Suppressor macrophage treated with lipopolysaccharide for 4 hours (primary cell): ENCODE results near the gene TCFL5.
A peak's percentile ranks its signal among the peaks of the same experiment; 100 is the strongest.

Experiments
- DNase-seq: peaks from one replicate; pipeline ENCODE4 v3.0.0-alpha.2; 2020

TCFL5 gene

DNA sequence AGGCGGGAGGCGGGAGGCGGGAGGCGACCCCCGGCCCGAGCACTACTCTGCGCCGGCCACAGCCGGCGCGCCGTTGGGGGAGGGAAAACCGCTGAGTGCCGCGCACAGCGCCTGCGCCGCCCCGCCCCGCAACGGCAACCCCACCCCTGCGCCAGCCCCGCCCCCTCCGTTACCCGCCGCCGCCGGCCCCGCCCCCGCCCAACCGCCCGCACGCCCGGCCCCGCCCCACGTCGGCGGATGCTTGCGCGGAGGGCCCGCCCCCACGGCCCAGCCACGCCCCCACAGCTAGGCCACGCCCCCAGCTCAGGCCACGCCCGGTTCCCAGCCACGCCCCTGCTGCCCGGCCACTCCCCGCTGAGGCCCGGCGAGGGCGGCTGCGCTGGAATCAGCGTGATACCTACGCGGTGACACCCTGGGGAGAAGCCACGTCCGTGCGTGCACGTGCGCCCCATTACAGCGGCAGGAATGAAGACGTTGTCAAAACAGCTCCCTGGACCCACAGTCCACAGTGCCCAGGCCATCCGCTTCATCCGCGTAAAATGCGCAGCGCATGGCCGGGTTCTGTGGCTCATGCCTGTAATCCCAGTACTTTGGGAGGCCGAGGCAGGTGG is at the start of gene TCFL5:
Gene TCFL5 (minus strand): TSS at position 97 of the 611 bp plus-strand sequence. CDS start 152 bp downstream, outside the sequence.
- DNase-seq = peak; percentile 96

DNA sequence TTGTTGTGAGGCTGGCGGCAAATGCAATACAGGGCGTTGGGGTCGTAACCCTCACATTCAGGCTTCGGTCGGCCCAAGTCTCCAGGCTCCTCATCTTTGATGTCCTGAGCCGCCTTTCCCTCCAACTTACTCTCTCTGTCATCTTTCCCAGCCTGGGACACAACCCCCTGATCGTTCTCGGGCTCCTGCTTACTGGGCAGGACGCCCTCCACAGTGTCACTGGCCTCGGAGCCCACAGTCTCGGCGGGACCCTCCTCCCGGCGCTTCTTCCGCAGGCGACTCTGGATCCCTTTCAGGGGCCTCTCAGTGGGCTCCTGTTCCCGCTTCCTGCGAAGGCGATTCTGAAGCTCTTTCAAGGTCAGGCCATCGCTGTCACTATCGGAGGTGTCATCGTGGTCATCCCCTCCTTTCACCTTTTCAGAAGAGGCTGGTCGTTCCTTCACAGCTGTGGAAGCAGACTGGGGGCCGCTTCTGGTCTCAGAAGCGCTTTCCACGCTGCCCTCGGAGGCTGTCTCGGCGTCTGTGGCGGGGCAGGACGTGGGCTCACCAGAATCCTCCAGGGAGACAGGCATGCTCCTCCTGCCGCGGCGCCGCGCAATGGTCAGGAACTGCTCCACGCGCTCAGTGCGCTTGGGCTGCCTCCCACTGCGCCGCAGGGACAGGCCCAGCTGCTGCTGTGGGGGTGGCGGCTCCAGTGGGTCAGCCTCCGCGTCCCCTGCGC is 49.3 kb upstream of the TCFL5 start:
- no peak for DNase-seq

DNA sequence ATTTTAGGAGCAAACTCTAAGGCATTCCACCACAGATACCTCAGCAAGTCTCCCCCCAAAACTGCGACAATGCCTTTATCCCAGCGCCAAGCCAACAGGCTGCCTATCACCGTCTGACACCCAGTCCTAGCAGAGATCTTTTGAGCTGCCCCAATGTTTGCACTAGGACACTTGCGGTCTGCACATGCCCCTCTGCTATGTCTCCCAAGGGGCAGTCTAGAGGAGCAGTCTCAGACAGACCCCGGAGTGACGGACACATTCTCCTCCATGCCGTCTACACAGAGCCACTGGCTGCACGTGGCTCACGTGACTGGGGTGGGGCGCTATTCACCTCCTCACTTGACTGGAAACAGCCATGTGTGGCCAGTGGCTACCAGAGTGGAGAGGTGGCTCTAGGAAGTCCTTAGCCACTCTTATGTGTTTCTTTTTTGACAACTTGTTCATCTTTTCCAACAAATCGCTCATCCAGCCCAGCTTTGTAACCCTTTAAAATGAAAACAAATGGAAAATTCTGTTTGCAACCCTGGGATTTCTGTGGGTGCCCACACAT is 48.7 kb upstream of the TCFL5 start:
- no peak for DNase-seq

DNA sequence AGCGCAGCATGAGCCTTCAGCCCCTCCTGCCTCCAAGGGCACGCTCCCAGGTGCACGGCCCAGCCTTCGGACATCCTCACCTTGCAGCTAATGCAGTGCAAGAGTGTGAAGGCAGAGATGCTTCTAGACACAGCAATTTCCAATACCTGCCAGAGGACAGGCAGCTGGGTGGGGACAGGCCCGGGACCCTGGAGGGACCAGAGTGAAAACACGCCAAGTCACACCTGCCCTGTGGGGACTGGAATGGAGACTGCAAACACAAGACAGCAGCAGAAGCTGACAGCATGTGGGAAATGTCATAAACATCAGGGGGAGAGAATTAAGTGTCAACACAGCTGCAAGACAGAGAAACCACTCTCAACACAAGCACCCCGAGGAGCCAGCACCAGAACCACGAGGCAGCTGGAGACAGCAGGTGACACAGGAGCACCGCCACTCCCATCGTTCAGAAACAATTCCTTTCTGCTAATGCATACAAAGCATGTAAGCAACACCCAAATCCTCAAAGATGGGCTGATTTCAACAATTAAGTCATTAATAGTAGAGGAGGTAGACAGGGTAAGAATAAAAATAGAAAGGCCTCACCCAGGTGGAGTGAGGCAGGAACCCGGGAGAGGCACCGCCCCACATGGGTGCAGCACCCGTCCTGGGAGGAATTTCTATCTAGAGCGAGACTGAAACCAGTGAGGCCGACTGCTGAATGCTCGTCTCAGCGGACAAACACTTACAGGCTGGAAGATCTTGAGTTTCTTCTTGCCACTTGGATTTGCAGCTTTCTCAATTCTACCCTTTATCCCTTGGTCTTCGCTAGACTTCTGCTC is 47.6 kb upstream of the TCFL5 start:
- DNase-seq = no peak

DNA sequence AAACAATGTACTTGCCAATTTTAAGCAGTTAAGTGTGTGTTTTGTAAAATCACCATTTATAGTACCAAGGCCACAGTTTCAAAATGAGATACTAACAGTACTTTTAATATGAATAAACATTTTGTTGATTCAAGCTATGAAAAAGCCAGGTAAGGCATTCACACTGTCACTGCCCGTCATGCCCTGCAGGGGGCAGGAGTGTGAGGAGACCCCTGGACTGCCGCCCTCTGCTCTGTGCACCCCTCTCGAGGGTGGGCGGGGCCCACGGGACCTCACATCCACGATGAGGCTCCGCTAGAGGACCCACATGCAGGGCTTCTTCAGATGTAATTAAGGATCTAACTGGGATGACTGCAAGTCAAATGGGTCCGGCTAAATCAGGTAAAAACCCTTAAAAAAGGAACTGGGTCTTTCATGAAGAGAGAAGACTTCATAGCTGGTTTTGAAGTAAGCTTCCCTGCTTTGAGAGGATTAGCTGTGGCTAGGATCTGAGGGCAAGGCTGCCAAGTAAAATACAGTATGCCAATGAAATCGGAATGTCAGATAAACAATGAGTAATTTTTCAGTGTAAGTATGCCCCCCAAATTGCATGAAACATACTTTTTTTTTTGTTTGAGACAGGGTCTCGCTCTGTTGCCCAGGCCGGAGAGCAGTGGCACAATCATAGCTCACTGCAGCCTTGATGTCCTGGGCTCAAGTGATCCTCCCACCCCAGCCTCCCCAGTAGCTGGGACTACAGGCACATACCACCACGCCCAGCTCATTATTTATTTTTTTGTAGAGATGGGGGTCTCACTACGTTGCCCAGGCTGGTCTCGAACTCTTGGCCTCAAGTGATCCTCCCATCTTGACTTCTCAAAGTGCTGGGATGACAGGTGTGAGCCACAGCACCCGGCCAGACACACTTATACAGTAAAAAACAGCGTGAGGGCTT is 46.0 kb upstream of the TCFL5 start:
- peak; percentile 12 for DNase-seq

DNA sequence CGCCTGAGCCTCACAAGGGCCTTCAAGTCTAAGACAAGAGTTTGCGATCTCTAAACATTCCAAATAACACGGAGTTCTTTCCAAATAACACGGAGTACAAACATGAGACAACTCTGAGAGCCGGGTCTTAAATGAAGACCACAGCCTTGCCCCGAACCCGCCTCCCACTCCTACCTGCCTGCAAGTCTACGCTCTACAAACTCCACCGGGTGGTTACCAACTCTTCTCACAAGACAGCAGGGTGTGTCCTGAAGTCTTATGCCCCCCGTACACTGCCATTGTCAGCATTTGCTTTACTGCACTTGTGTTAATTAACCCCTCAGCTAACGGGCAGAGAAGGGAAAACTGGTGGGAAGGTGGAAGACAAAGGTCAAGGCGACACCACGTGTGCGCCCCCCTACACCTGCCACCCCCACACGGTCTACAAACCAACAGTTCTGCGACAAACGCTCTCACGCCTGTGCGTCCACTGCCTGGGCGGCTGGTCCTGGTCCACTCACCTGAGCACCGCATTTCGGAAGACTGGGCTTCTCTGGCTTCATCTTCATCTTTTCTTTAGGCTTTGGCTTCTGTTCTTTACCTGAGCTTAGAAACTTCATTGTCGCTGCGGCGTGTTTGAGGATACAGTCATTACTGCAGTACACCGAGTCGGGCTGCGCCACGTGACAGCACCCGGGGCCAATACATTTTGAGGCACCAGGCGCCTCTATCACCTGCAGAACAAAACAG is 45.2 kb upstream of the TCFL5 start:
- DNase-seq = no peak

DNA sequence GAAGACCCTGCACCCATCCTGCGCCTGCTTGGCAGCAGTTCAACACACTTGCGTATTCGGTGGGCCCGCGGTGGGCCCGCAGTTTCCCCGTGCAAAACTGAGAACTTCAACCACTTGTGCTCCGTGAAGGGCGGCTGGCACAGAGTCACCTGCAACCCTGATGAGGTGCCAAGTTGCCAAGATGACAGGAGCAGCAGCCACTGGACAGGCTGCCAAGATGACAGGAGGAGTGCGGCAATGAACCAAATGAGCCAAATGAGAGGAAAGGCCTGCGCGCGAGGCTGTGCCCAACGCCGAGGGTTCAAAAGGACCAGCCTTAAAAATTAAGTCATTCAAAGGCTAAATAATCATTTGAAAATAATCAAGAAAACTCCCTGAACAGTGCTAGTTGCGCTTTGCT is 44.6 kb upstream of the TCFL5 start:
- DNase-seq = no peak

DNA sequence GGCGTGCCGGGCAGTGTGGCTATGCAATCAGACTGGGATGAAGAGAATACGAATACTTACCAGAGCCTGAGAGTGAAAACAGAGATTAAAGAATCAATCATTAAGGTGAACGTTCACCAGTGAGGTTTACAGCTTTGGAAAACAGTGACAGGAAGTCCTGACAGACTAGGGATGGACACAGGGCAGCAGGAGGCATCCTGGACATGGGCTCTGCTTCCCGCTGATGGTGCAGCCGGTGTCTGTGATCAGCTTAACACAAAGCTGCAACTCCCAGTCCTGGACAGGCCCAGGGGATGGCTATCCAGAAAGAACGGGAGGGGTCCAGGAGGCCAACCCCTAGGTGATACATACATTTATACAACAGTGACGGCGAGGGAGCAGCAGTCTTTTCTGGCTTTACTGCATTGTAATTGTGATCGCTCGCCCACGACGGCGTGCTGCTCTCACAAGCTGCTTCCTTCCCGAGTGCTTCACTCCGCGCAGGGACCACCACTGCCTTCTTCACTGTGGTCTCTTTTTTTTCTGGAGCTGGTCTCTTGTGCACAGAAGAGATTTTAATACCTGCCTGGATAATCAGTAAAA is 44.0 kb upstream of the TCFL5 start:
- no peak for DNase-seq

DNA sequence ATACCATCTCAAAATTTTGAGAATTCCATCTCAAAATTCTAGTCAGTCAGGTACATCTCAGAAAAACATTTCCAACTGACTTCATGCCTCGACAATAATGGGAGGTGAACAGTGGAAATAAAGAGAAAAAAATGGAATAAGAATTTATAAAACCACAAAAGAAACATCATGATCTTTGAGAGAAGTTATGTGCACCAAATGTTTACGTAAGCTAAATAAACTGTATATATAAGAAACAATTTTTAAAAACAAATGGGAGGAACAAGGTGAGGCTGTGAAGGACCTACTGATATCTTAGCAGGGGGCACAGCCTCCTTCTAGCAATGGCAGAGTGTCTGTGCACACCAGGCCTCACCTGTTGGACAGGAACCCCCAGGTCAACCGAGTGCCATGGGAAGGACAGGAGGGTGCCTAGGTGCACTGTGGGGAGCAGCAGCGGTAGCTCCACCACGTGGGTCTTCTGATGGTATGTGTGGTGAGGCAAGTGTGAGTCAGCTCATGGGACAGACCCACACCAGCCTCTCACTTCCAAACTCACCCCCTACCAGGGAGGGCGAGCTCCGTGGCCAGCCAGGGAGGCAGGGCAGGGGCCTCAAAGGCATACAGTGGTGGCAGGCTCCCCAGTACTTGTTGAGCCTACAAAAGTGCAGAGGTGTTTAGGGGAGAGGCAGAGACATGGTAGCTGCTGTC is 41.4 kb upstream of the TCFL5 start:
- DNase-seq = no peak

DNA sequence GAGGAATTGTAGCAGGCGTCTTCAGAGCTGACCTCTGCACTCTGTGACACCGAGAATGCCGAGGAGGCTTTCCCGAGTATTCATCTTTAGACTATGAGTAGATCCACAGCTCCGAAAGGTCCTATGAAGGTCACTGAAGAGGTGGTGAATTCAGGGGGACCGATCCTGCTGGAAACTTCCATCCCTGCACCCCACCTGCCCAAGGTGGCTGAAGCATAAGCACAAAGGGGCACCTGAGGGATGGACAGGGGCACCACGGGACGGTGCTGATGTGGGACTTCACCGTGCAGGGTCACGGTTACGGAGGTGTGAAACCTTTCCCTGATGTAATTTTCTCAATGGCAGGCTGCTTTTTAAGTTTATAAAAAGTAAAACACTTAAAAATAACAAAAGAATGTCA is 40.3 kb upstream of the TCFL5 start:
- no peak for DNase-seq

DNA sequence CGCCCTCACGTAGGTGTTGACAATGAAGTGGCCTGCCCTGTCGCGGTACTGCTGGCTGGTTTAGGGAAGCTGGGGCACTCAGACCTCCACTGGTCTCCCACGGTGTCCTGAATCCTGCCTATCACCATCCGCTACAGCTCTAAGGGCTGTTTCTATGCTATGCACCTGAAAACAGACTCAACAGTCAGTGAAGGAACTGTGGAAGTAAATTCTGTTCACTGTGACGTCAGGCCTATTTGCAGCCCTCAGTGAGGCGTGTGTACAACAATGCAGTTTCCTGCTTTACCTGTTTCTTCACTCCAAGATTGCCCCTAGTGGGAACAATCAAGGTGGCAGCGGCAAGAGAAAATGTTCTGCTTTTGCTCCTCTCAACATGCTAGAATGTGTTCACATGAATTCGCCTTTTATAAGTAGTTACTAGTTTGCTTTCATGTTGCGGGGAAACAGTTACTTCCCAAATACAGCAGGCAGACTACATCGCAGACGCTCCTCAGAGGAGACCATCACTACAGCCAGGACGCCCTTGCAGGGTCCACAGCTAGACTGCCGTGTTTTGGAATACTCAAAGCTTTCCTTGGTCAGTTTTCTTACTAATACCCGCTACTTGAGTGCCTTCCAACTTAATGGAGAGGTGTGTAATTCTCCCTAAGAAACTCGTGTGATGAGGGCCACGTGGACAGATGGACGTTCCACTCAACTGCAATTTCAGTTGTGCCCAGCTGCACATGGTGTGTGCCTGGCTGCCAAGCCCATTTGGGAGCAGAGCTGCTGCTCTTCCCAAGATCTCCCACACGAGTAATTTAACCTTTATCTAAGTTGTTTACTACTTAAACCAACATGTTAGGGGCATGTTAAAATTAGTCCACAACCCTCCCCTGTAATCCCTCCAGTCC is 39.3 kb upstream of the TCFL5 start:
- DNase-seq = no peak

DNA sequence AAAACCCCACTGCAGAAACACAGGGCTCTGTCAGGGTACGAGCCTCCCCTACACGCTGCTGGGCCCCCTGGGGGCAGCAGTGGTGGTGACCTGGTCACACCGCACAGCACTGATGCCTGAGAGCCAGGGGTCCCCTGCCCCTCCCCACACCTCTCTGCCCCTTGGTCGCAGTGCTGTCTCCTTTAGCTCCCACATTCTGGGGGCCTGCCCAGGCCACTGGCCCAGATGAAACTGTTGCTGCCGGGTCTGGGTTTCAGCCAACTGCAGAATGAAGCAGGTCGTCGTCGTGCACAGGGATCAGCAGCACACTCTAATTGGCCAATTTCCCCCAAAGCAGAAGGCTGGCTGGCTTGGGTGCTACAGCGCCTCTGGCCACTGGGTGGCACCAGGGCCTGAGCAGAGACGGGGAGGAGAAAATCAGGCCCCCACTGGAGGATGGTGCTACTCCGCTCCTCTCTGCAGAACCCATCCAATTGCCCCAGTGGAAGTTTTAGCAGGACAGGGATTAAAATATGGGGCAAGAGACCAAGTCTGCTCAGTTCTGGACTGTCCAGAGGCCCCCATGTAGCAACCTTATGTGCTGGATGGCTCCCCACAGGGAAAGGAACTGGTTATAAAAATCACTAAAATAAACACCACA is 38.5 kb upstream of the TCFL5 start:
- DNase-seq = peak; percentile 64

DNA sequence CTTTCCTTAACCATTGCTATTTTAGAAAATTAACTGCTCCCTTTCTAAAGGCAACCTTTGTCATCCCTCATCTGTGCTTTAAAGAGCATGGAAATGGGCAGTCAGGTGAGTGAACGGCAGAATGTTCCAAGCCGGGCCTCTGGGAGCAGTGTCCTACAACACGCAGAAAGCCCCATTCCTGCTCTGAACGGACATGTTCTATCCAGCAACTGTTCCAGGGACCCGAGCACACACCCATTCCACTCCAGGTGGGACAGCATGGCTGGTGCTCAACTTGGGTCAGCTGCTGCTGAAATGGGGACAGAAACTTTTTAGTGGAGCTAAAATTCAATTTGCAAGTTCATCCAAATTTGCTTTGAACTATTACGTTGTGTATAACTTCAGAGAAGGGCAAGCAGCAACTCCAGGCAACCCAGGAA is 38.0 kb upstream of the TCFL5 start:
- DNase-seq = no peak

DNA sequence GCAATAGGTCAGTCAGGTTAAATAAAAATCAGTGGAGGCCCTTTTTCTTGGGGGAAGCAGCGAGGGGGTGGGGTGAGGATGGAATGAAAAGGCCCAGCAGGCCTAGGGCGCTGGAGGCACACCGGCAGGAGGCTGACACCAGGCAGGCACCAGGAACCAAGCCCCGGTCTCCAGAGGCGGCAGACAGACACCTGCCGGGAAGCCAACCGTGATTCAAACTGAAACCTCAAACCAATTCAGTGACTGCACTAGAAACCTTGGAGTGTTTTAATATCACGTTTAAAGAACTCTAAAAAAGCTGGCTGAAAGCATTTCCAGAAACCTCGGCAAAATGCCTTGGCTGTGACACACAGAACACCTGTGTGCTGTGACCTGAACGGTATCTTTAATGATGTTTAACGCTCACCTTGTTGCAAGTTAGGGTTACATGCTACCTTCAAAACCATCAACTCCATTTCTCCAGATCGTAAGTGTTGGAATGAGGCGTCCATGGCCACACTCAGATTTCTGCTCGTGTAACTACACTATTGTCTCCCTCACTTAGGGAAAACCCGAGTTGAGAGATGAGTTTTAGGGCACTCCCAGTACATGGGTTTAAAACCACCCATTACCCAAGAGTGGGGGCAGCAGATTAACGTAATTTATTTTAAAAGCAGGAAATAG is 37.5 kb upstream of the TCFL5 start:
- DNase-seq = no peak

DNA sequence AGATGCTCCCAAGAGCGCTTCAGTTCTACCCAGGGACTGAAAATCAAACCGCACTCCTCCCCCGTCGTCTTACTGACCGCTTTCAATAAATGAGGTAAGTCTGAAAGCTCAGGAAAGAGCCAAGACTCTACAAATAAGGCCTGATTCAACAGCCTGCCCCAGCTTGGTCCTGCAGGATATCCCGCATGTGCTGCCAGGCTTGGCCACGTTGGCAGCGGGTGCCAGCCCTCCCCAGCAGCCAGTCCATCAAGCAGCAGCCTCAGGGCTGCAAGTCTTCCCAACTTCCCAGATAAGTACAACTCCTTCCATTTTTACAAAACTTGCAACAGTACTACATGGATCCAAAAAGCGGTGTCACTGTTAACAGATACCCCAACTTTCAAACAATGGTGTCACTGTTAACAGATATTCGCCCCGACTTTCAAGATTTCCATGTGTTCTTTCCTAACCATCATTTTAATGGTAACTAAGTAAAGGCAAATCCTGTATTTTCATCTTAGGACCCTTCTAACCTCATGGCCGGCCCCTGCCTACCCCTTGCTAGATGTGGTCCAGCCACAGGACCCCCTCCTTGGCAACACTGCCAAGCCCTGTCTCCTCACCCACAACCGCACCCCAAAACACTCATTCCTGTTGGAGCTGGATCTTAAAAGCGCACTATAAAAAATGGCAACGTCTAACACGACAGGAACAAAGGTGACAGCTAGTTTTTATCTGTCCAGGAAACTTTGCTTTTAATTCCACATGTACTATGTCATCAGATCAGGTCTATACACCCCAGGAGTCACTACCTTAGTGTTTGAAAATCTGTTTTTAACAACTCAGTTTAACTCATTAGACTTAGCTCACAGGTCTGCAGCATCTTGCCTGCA is 36.7 kb upstream of the TCFL5 start:
- DNase-seq = no peak

DNA sequence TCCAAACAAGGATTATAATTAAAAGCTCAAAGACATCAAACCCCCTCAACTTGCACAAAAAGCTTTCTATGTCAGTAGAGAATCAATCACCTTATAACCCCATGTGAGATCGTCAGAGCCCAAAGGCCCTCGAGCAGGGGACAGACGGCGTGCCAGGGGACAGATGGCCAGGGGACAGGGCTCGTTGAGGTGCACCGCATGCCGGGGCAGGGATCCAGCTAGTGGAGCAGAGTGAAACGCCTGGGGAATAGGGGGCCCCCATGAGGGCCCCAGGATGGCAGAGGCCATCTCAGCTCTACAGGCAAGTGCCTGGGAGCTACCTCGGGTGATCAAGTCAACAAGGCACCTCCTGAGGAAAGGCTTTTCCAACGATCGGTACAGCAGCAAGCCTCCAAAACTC is 36.0 kb upstream of the TCFL5 start:
- no peak for DNase-seq

DNA sequence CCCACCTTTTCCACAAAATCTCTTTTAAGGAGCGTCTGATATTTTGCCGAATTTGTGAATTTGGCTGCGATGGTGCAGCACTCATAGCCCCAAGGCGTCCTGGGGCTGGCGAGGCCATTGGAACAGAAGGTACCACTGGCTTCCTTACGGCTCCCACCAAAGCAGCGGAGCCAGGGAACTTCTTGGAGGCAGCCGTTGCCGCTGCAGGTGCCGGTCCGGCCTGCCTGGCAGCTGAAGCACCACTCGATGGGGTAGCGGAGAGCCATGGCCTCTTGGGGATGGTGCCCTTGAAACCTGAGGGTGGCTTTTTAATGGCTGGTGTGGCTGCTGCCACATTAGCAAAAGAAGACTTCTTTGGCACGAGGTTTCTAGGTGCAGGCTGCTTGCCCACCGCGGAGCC is 34.9 kb upstream of the TCFL5 start:
- DNase-seq = no peak

DNA sequence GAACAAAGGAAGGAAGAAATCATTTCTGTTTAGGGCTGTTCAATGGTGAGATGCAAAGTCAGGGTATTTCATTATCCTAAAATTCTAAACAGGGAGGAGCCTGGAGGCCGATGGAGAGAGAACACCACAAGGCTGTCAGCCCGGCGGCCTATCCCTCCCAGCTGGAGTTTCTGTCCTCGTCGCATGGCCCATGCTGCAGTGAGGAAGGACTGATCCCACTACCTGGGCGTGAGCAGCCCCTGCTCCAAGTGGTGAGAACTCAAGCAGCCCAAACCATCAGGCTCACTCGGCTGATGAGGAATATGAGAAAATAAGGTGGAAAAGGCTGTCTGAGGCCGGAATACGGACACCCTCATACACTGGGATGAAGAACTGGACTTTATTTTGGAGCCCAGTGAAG is 33.9 kb upstream of the TCFL5 start:
- no peak for DNase-seq
